Ascending aorta (tissue), 2 donors: ENCODE results near the gene PPP1R7. TPM values are rescaled to one million over a fixed set of nuclear protein-coding genes. Genes with fewer than 3 reads are reported as not detected.

Experiments used
- DNase-seq, 2 donors: peaks; one replicate each; pipeline ENCODE4 v3.0.0-alpha.2; 2019; ENCODE audit warnings: low spot score in 2 of 2
- H3K27ac ChIP-seq, 2 donors: fragments of 200-600 bp; sonication (generic); one replicate each; pipeline ENCODE4 v1.5.1; 2016 to 2017; ENCODE audit warnings: mild to moderate bottlenecking in 1 of 2
- H3K27me3 ChIP-seq: fragments of 200-600 bp; sonication (generic); one replicate; pipeline ENCODE4 v1.5.1; 2017
- H3K36me3 ChIP-seq, 2 donors: fragments of 200-600 bp; sonication (generic); one replicate each; pipeline ENCODE4 v1.5.1; 2016
- H3K4me1 ChIP-seq, 2 donors: fragments of 200-600 bp; sonication (generic); one replicate each; pipeline ENCODE4 v1.5.1; 2016 to 2017; ENCODE audit warnings: mild to moderate bottlenecking in 1 of 2
- H3K4me3 ChIP-seq, 2 donors: fragments of 200-600 bp; sonication (generic); one replicate each; pipeline ENCODE4 v1.5.1; 2016 to 2017; ENCODE audit warnings: mild to moderate bottlenecking in 1 of 2
- H3K9me3 ChIP-seq, 2 donors: fragments of 200-600 bp; sonication (generic); one replicate each; pipeline ENCODE4 v1.5.1; 2016
- CTCF ChIP-seq, 3 experiments: fragments of 200-600 bp in 2 of 3; fragments of 450-650 bp in 1 of 3; sonication (generic) in 2 of 3; IDR thresholded peaks; one replicate each; pipeline ENCODE4 v1.5.1; 2016 to 2019; ENCODE audit warnings: antibody characterized with exemption in 3 of 3, mild to moderate bottlenecking in 1 of 3, moderate library complexity in 1 of 3
- intact Hi-C: fragments of 100-400 bp; cut with DNase I; formaldehyde crosslinking; loops from one replicate; pipeline ENCODE4 v1.15.1; 2023
- total RNA-seq: library from RNA; depleted of rRNA; stranded (reverse); fragments of >200 nt; gene quantifications from one replicate; pipeline ENCODE4 v1.1.0, GENCODE V29; 2016

Gene PPP1R7
- total RNA-seq, 1 donor from 2014 or later, result 4.2 TPM

GRCh38 chr2:241223211-241224017 is 73.1 kb downstream of the PPP1R7 start:
- Histone ChIP-seq H3K4me3 (no peak overlapping the region), H3K4me1 (peaks cover 0 to 7% of the 10 kb centered on the region in 2 donors), H3K9me3 (no peaks in the 10 kb centered on the region), H3K27me3 (no peaks in the 10 kb centered on the region), H3K27ac (no peak overlapping the region), H3K36me3 (peaks cover 20 to 29% of the 10 kb centered on the region in 2 donors)
- no peak for TF ChIP-seq CTCF (IDR thresholded peaks at IDR 0.05)
- no peak for DNase-seq
- intact Hi-C loops, result no loop called here

- DNase-seq, result no peak
- intact Hi-C loops, result no loop called here
- Histone ChIP-seq H3K4me1 (no peaks in the 10 kb centered on the region), H3K36me3 (peaks cover 29 to 37% of the 10 kb centered on the region in 2 donors), H3K4me3 (no peak overlapping the region), H3K27ac (no peak overlapping the region), H3K9me3 (no peaks in the 10 kb centered on the region), H3K27me3 (no peaks in the 10 kb centered on the region)
- no peak for TF ChIP-seq CTCF (IDR thresholded peaks at IDR 0.05)
Measured at GRCh38 chr2:241224018-241224850, 74.0 kb downstream of the PPP1R7 start.

- intact Hi-C loops, result no loop called here
- peaks cover 36 to 44% of the 10 kb centered on the region in 2 donors for H3K36me3 ChIP-seq
- DNase-seq, result no peak
- H3K9me3 ChIP-seq, result no peaks in the 10 kb centered on the region
- H3K27me3 ChIP-seq, result no peaks in the 10 kb centered on the region
- no peak overlapping the region for H3K27ac ChIP-seq
- H3K4me1 ChIP-seq, result no peaks in the 10 kb centered on the region
- no peak for TF ChIP-seq CTCF (IDR thresholded peaks at IDR 0.05)
- no peak overlapping the region for H3K4me3 ChIP-seq
Measured at GRCh38 chr2:241224851-241225438, 74.7 kb downstream of the PPP1R7 start.

GRCh38 chr2:241225545-241225944 is 75.3 kb downstream of the PPP1R7 start:
- H3K27me3 ChIP-seq, result no peaks in the 10 kb centered on the region
- TF ChIP-seq CTCF (IDR thresholded peaks at IDR 0.05), result no peak
- H3K4me1 ChIP-seq, result no peaks in the 10 kb centered on the region
- no peak overlapping the region for H3K4me3 ChIP-seq
- no peaks in the 10 kb centered on the region for H3K9me3 ChIP-seq
- peaks cover 42 to 50% of the 10 kb centered on the region in 2 donors for H3K36me3 ChIP-seq
- intact Hi-C loops, result no loop called here
- no peak for DNase-seq
- H3K27ac ChIP-seq, result no peak overlapping the region

GRCh38 chr2:241225983-241226382 is 75.7 kb downstream of the PPP1R7 start:
- Histone ChIP-seq H3K27ac (no peak overlapping the region), H3K4me1 (no peaks in the 10 kb centered on the region), H3K27me3 (no peaks in the 10 kb centered on the region), H3K4me3 (no peak overlapping the region), H3K9me3 (no peaks in the 10 kb centered on the region), H3K36me3 (peaks cover 46 to 54% of the 10 kb centered on the region in 2 donors)
- no peak for TF ChIP-seq CTCF (IDR thresholded peaks at IDR 0.05)
- no peak for DNase-seq
- intact Hi-C loops, result no loop called here
